MM.1S (cell line): ENCODE measurements around the gene RPL34.

Experiments used
- DNase-seq: peaks from one replicate; pipeline ENCODE4 v3.0.0-alpha.2; 2015
- H2AFZ ChIP-seq: fragments of 300-600 bp; sonication (generic); 2 replicates; pipeline ENCODE4 v1.6.0; 2016; ENCODE audit warnings: antibody characterized with exemption, low read length
- H3F3A ChIP-seq: fragments of 300-600 bp; sonication (generic); 2 replicates; pipeline ENCODE4 v1.6.1; 2016; ENCODE audit warnings: mild to moderate bottlenecking, antibody characterized with exemption, low read length, moderate library complexity, mixed read lengths; ENCODE audit not compliant: insufficient read depth
- H3K27ac ChIP-seq: fragments of 300-600 bp; sonication (generic); 2 replicates; pipeline ENCODE4 v1.5.1; 2016; ENCODE audit warnings: mild to moderate bottlenecking, low read length
- H3K27me3 ChIP-seq: fragments of 300-600 bp; sonication (generic); replicated peaks from 2 replicates; pipeline ENCODE4 v1.6.0; 2016; ENCODE audit warnings: low read length; ENCODE audit not compliant: insufficient read depth
- H3K36me3 ChIP-seq: fragments of 300-600 bp; sonication (generic); replicated peaks from 2 replicates; pipeline ENCODE4 v1.6.1; 2016; ENCODE audit warnings: mild to moderate bottlenecking, low read length, mixed read lengths; ENCODE audit not compliant: insufficient read depth
- H3K4me1 ChIP-seq: fragments of 300-600 bp; sonication (generic); 2 replicates; pipeline ENCODE4 v1.6.1; 2016; ENCODE audit warnings: low read length, mixed read lengths
- H3K4me2 ChIP-seq: fragments of 300-600 bp; sonication (generic); 2 replicates; pipeline ENCODE4 v1.6.0; 2016; ENCODE audit warnings: low read depth, low read length
- H3K4me3 ChIP-seq: fragments of 300-600 bp; sonication (generic); 2 replicates; pipeline ENCODE4 v1.5.1; 2016; ENCODE audit warnings: low read length, mixed read lengths
- H3K79me2 ChIP-seq: fragments of 300-600 bp; sonication (generic); 2 replicates; pipeline ENCODE4 v1.6.1; 2016; ENCODE audit warnings: mixed run types, low read length, mixed read lengths
- H3K9ac ChIP-seq: fragments of 300-600 bp; sonication (generic); 2 replicates; pipeline ENCODE4 v1.6.1; 2016; ENCODE audit warnings: low read length, mixed read lengths
- H3K9me2 ChIP-seq: fragments of 300-600 bp; sonication (generic); replicated peaks from 2 replicates; pipeline ENCODE4 v1.6.1; 2016; ENCODE audit warnings: mild to moderate bottlenecking, low read length, mixed read lengths; ENCODE audit not compliant: insufficient read depth
- H3K9me3 ChIP-seq: fragments of 300-600 bp; sonication (generic); replicated peaks from 2 replicates; pipeline ENCODE4 v1.6.1; 2016; ENCODE audit warnings: mild to moderate bottlenecking, low read length, mixed read lengths; ENCODE audit not compliant: insufficient read depth
- H4K20me1 ChIP-seq: fragments of 300-600 bp; sonication (generic); 2 replicates; pipeline ENCODE4 v1.6.1; 2016; ENCODE audit warnings: mild to moderate bottlenecking, low read length, moderate library complexity, mixed read lengths; ENCODE audit not compliant: insufficient read depth
- EZH2 ChIP-seq: fragments of 300-600 bp; sonication (generic); optimal IDR thresholded peaks from 2 replicates; pipeline ENCODE3; 2017; ENCODE audit warnings: low read depth, mild to moderate bottlenecking, antibody characterized with exemption, low read length, mixed read lengths
- EZH2phosphoT487 ChIP-seq: fragments of 300-600 bp; sonication (generic); IDR thresholded peaks from 2 replicates; pipeline ENCODE4 v1.6.1; 2018; ENCODE audit warnings: antibody characterized with exemption, low read length
- TF ChIP-seq, protein P1 (sequence below): fragments of 300-600 bp; sonication (generic); IDR thresholded peaks from 2 replicates; pipeline ENCODE4 v1.5.1; 2016; ENCODE audit warnings: antibody characterized with exemption, low read length, mixed read lengths

The RPL34 gene

DNA sequence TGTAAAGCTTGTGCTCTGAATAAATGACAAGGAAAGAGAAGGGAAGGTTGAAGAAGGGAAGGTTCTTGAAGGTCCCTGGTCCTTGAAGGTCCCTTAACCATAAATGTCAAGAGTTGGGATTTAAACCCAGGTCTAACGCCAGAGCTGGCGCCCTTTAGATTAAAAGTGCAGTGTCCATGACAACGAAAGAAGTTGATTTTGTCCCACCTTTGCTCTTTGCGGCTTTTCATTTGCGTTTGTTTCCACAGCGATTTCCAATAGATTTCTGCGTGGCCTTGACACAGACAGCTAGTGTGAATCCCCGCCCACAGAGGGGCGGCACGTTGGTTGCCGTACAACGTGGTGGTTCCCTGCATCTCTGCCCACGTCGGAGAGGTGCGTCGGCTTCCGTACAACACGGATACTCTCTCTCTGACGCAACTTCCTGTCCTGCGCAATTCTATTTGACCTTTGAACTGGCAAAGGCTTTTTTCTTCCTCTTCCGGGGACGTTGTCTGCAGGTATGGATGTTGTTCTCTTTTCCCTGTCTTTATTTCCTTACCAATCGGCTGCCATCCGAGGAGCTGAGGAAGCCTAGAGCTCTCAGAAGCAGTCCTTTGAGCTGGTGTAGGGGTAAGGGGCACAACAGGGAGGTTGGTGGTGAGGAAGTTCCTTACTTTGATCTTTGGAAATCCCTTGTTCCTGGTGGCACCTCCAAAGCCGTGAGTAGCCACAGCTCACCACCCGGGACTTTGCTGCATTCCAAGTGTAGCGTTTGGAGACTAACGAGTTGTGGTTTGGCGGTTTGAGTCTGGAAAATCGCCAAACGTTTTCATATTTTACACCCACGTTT, at the start of gene RPL34:
TSS of gene RPL34 (plus strand) at position 476 of the 832 bp plus-strand sequence. CDS start 1,384 bp downstream, outside the sequence.
- Histone ChIP-seq H3K79me2 (peaks cover 45% of the 10 kb centered on the region), H3K4me2 (peak within 1 kb of the TSS; percentile 80), H3K9me3 (no peaks in the 10 kb centered on the region), H3K9me2 (no peaks in the 10 kb centered on the region), H3K4me1 (0 out of 2 replicates have a peak, but pooled peaks cover 3% of the 10 kb centered on the region), H4K20me1 (peaks cover 11% of the 10 kb centered on the region; the same call in 1 of the 2 replicates), H3K4me3 (peak within 1 kb of the TSS; percentile 87), H3K27ac (peak within 1 kb of the TSS; percentile 60; the same call in 1 of the 2 replicates), H3K9ac (peak within 1 kb of the TSS; percentile 90), H3K36me3 (peaks cover 9% of the 10 kb centered on the region; the same call in 1 of the 2 replicates), H2AFZ (peak within 1 kb of the TSS; percentile 87), H3F3A (0 out of 2 replicates have a peak, but pooled peaks cover 7% of the 10 kb centered on the region), H3K27me3 (no peaks in the 10 kb centered on the region)
- DNase-seq = peak; percentile 99
- TF ChIP-seq EZH2 = no peak
- TF ChIP-seq EZH2phosphoT487 = no peak
- TF ChIP-seq, protein P1, sequence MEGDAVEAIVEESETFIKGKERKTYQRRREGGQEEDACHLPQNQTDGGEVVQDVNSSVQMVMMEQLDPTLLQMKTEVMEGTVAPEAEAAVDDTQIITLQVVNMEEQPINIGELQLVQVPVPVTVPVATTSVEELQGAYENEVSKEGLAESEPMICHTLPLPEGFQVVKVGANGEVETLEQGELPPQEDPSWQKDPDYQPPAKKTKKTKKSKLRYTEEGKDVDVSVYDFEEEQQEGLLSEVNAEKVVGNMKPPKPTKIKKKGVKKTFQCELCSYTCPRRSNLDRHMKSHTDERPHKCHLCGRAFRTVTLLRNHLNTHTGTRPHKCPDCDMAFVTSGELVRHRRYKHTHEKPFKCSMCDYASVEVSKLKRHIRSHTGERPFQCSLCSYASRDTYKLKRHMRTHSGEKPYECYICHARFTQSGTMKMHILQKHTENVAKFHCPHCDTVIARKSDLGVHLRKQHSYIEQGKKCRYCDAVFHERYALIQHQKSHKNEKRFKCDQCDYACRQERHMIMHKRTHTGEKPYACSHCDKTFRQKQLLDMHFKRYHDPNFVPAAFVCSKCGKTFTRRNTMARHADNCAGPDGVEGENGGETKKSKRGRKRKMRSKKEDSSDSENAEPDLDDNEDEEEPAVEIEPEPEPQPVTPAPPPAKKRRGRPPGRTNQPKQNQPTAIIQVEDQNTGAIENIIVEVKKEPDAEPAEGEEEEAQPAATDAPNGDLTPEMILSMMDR = no peak

DNA sequence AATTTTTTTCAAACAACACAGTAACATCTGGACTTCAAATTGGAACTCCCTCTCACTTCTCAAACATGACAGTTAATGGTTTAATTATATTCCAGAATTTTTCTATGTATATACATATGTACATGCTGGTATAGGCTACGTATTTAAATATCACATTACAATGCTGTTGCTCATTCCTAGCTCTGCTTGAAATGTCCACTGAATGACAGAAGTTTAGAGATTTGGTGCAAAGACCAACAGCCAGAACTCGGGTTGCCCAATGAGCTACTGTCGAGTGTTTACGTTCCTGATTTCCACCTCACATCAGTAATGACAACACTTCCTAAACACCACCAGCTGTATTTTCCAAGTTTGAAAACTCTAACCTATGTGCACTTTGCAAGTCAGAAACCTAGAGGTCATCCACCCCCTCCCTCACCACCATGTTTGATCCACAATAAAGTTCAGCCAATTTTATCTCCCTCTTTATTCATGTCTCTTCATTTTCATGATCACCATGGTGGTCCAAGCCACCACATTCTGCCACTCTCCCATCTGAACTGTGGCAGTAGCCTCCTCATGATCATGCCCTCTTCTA, 49.3 kb upstream of the RPL34 start:
- DNase-seq = no peak
- Histone ChIP-seq H3K79me2 (no peaks in the 10 kb centered on the region), H3K4me2 (no peak overlapping the region), H3K4me3 (no peak overlapping the region), H3K9me2 (no peaks in the 10 kb centered on the region), H4K20me1 (no peaks in the 10 kb centered on the region), H3F3A (no peaks in the 10 kb centered on the region), H3K27ac (no peak overlapping the region), H3K4me1 (peaks cover 12% of the 10 kb centered on the region), H3K9me3 (no peaks in the 10 kb centered on the region), H3K9ac (no peak overlapping the region), H3K36me3 (no peaks in the 10 kb centered on the region), H2AFZ (no peak overlapping the region), H3K27me3 (no peaks in the 10 kb centered on the region)
- no peak for TF ChIP-seq EZH2phosphoT487
- no peak for TF ChIP-seq EZH2
- TF ChIP-seq, protein P1 = no peak

DNA sequence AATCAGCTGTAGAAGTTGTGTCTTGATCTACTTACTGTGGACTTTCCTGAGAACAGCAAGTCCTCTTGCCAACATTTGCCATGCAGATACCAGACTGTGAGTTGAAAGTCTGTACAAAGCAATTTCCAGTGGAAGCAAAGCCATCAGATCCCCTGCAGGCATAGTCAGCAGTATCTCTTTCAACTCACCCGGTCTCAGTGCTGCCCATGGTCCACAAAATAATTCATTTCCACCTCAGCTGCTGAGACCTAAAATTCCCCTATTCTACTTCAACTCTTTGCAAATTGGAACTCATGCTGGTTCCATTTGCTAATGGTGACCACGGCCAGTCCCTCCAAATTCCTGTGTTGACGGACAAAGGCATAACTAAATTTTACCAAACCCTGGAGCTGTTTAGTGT, 46.0 kb upstream of the RPL34 start:
- no peak overlapping the region for H3K9ac ChIP-seq
- H3K4me1 ChIP-seq = peaks cover 12% of the 10 kb centered on the region
- no peaks in the 10 kb centered on the region for H3K36me3 ChIP-seq
- no peak overlapping the region for H3K4me2 ChIP-seq
- H3K4me3 ChIP-seq = no peak overlapping the region
- no peak overlapping the region for H2AFZ ChIP-seq
- H3K27me3 ChIP-seq = no peaks in the 10 kb centered on the region
- no peak for TF ChIP-seq EZH2
- TF ChIP-seq, protein P1 = no peak
- no peak for TF ChIP-seq EZH2phosphoT487
- H3K27ac ChIP-seq = no peak overlapping the region
- H4K20me1 ChIP-seq = no peaks in the 10 kb centered on the region
- H3F3A ChIP-seq = no peaks in the 10 kb centered on the region
- no peaks in the 10 kb centered on the region for H3K9me3 ChIP-seq
- H3K9me2 ChIP-seq = no peaks in the 10 kb centered on the region
- peak; percentile 27 for DNase-seq
- H3K79me2 ChIP-seq = no peaks in the 10 kb centered on the region
